HTERT RPE-1 (cell line): ENCODE results near the gene KAT14.
"Not testable (repeated sequence)": the region's sequence is repeated elsewhere in the genome, so short reads cannot be mapped to it uniquely, and the experiment has no call there.

Experiments
- in situ Hi-C: fragments of 300-500 bp; cut with MboI; formaldehyde crosslinking; loops from 4 replicates; pipeline ENCODE4 v1.14.3; 2020; ENCODE audit warnings: low sequenced_read_pairs

KAT14 gene

DNA sequence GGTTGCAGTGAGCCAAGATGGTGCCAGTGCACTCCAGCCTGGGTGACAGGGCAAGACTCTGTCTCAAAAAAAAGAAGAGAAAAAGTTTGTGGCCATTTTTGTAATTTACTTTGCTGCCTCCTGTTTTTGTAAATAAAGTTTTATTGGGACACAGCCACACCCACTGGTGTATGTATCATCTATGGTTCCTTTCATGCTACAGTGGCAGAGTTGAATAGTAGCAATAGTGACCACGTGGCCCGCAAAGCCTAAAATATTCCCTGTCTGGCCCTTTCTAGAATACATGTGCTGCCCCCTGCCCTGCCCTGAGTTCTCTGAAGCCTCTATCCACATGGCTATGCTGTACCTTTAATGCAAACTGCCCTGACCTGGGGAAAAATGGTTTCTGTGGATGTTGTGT is 75.3 kb downstream of the KAT14 start:
- in situ Hi-C loops, result no loop called here

- in situ Hi-C loops, result no loop called here
These were observed 77.9 kb downstream of the KAT14 start for GRCh38 chr20:18215566-18215965.

- in situ Hi-C loops, result no loop called here
These were observed 80.6 kb downstream of the KAT14 start for GRCh38 chr20:18218280-18218679.

DNA sequence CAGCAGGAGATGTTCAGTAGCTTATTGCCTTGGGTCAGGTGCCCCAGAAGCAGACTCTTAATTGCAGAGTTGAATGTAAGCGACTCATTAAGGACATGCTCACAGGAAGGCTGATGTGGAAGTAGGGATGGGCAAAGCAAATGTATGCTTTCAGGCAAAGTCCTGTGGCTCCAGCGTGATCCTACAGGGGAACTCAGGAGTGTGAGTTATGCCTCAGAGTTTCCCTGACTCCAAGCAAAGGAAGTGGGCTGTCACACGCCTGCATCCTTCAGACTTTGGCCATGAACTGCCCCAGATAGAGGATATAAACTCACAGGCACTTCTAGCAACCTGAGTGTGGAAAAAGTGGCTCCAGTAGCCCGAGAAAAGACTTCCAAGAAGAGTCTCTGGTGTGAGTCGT is 85.7 kb downstream of the KAT14 start:
- in situ Hi-C loops, result no loop called here

- in situ Hi-C loops, result no loop called here
These were observed 87.4 kb downstream of the KAT14 start for GRCh38 chr20:18224968-18225568.

- in situ Hi-C loops, result no loop called here
These were observed 88.0 kb downstream of the KAT14 start for GRCh38 chr20:18225632-18226031.

GRCh38 chr20:18226741-18227140 is 89.1 kb downstream of the KAT14 start:
- in situ Hi-C loops, result not testable (repeated sequence)

DNA sequence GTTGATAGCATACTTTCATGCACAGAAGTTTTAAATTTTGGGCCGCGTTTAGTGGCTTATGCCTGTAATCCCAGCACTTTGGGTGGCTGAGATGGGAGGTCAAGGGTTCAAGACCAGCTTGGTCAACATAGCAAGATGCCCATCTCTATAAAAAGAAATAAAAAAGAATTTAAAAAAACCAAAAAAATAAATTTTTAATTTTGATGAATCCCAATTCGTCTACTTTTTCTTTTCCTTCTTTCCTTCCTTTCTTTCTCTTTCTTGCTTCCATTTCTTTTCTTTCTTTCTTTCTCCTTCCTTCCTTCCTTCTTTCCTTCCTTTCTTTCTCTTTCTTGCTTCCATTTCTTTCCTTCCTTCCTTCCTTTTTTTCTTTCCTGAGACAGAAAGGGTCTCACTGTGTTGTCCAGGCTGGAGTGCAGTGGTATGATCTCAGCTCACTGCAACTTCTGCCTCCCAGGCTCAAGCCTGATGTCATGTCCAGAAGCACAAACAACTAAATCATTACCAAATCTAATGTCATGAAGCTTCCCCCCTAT is 95.8 kb downstream of the KAT14 start:
- in situ Hi-C loops, result no loop called here
